Measurements from ENCODE around the gene YIPF2.

DNA sequence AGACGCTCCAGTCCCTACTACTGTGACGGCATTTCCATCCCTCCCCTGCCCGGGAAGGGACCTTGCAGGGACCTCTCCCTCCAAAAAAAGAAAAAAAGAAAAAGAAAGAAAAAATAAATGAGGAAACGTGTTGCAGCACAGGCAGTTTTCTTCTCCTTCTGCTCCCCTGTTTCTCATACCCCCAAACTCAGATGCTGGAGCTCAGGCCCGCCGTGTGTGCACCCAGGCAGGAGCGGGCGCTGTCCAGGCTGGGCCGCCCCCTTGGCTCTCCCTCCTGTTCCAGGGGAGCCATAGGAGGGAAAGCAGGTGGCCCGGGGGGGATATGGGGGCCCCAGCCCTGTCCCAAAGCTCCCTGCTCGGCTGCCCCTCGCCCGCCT, 5.8 kb downstream of the YIPF2 start:
- TF ChIP-seq, protein P1, sequence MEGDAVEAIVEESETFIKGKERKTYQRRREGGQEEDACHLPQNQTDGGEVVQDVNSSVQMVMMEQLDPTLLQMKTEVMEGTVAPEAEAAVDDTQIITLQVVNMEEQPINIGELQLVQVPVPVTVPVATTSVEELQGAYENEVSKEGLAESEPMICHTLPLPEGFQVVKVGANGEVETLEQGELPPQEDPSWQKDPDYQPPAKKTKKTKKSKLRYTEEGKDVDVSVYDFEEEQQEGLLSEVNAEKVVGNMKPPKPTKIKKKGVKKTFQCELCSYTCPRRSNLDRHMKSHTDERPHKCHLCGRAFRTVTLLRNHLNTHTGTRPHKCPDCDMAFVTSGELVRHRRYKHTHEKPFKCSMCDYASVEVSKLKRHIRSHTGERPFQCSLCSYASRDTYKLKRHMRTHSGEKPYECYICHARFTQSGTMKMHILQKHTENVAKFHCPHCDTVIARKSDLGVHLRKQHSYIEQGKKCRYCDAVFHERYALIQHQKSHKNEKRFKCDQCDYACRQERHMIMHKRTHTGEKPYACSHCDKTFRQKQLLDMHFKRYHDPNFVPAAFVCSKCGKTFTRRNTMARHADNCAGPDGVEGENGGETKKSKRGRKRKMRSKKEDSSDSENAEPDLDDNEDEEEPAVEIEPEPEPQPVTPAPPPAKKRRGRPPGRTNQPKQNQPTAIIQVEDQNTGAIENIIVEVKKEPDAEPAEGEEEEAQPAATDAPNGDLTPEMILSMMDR (conservative IDR thresholded peaks at IDR 0.05; ENCODE audit: low read depth, low read length) = no peak
- TF ChIP-seq EZH2phosphoT487 (IDR thresholded peaks at IDR 0.05; ENCODE audit: borderline replicate concordance, low read length) = no peak

Measured in PC-3 (cell line).